H9 (cell line): ENCODE results near the gene C1QL4. TPM values are rescaled to one million over a fixed set of nuclear protein-coding genes. Genes with fewer than 3 reads are reported as not detected.

Experiments used
- DNase-seq: peaks from one replicate; pipeline ENCODE4 v3.0.0-alpha.2; 2017
- H2AFZ ChIP-seq: one replicate; pipeline ENCODE4 v1.6.1; 2013; ENCODE audit warnings: mild to moderate bottlenecking, low read length, control low read depth, moderate library complexity
- H2AK5ac ChIP-seq: 2 replicates; pipeline ENCODE4 v1.6.1; 2013; ENCODE audit warnings: low read length, control low read depth, mixed read lengths; ENCODE audit not compliant: insufficient read length
- H2BK120ac ChIP-seq: one replicate; pipeline ENCODE4 v1.6.1; 2013; ENCODE audit warnings: low read depth, mild to moderate bottlenecking, low read length, control low read depth, inconsistent platforms; ENCODE audit not compliant: poor library complexity, severe bottlenecking
- H2BK12ac ChIP-seq: 2 replicates; pipeline ENCODE4 v1.6.1; 2013; ENCODE audit warnings: low read length, control low read depth, mixed read lengths, low read depth; ENCODE audit not compliant: insufficient read length
- H2BK15ac ChIP-seq: 2 replicates; pipeline ENCODE4 v1.6.1; 2013; ENCODE audit warnings: low read depth, low read length, control low read depth
- H2BK20ac ChIP-seq: one replicate; pipeline ENCODE4 v1.6.1; 2013; ENCODE audit warnings: low read depth, mild to moderate bottlenecking, low read length, control low read depth, inconsistent platforms; ENCODE audit not compliant: poor library complexity, severe bottlenecking
- H2BK5ac ChIP-seq: 2 replicates; pipeline ENCODE4 v1.6.1; 2013; ENCODE audit warnings: low read length, control low read depth, mixed read lengths; ENCODE audit not compliant: insufficient read length
- H3K14ac ChIP-seq: 2 replicates; pipeline ENCODE4 v1.6.1; 2013; ENCODE audit warnings: low read length, control low read depth; ENCODE audit not compliant: insufficient read depth
- H3K18ac ChIP-seq: 2 replicates; pipeline ENCODE4 v1.6.1; 2013; ENCODE audit warnings: low read depth, mild to moderate bottlenecking, mixed read lengths, low read length, control low read depth; ENCODE audit not compliant: insufficient read length
- H3K23ac ChIP-seq: 2 replicates; pipeline ENCODE4 v1.6.1; 2013; ENCODE audit warnings: low read length, control low read depth, mixed read lengths, low read depth; ENCODE audit not compliant: insufficient read length
- H3K23me2 ChIP-seq: 2 replicates; pipeline ENCODE4 v1.6.1; 2013; ENCODE audit warnings: low read depth, mild to moderate bottlenecking, mixed read lengths, low read length, control low read depth; ENCODE audit not compliant: insufficient read length, poor library complexity, severe bottlenecking
- H3K27ac ChIP-seq: 2 replicates; pipeline ENCODE4 v1.5.1; 2013; ENCODE audit warnings: low read length, control low read depth, mixed read lengths, low read depth; ENCODE audit not compliant: insufficient read length
- H3K27me3 ChIP-seq: 2 replicates; pipeline ENCODE4 v1.6.1; 2013; ENCODE audit warnings: low read length, control low read depth, inconsistent platforms; ENCODE audit not compliant: insufficient read depth
- H3K4ac ChIP-seq: 2 replicates; pipeline ENCODE4 v1.6.1; 2013; ENCODE audit warnings: low read depth, mild to moderate bottlenecking, control low read depth, inconsistent platforms, low read length, moderate library complexity
- H3K4me1 ChIP-seq: 2 replicates; pipeline ENCODE4 v1.6.1; 2013; ENCODE audit warnings: low read length, control low read depth, inconsistent platforms; ENCODE audit not compliant: insufficient read depth
- H3K4me2 ChIP-seq: 2 replicates; pipeline ENCODE4 v1.6.1; 2013; ENCODE audit warnings: low read length, control low read depth, mixed read lengths; ENCODE audit not compliant: insufficient read length, insufficient read depth
- H3K56ac ChIP-seq: 2 replicates; pipeline ENCODE4 v1.6.1; 2013; ENCODE audit warnings: low read depth, mild to moderate bottlenecking, mixed read lengths, low read length, control low read depth; ENCODE audit not compliant: insufficient read length
- H3K79me1 ChIP-seq: 2 replicates; pipeline ENCODE4 v1.6.1; 2013; ENCODE audit warnings: low read depth, mild to moderate bottlenecking, moderate library complexity, low read length, control low read depth, inconsistent platforms; ENCODE audit not compliant: insufficient read depth, poor library complexity, severe bottlenecking
- H3K79me2 ChIP-seq: 2 replicates; pipeline ENCODE4 v1.6.1; 2013; ENCODE audit warnings: low read length, control low read depth, inconsistent platforms; ENCODE audit not compliant: insufficient read depth
- H3K9ac ChIP-seq: 2 replicates; pipeline ENCODE4 v1.6.1; 2013; ENCODE audit warnings: low read length, control low read depth, mixed read lengths; ENCODE audit not compliant: insufficient read length; ENCODE audit errors: extremely low read depth
- H3K9me3 ChIP-seq: one replicate; pipeline ENCODE4 v1.6.1; 2013; ENCODE audit warnings: low read depth, low read length, inconsistent platforms; ENCODE audit not compliant: control insufficient read depth
- H3T11ph ChIP-seq: one replicate; pipeline ENCODE4 v1.6.1; 2013; ENCODE audit warnings: mild to moderate bottlenecking, low read length, control low read depth, inconsistent platforms
- H4K20me1 ChIP-seq: one replicate; pipeline ENCODE4 v1.6.1; 2013; ENCODE audit not compliant: control insufficient read depth, insufficient read length, insufficient read depth
- H4K5ac ChIP-seq: 2 replicates; pipeline ENCODE4 v1.6.1; 2013; ENCODE audit warnings: low read depth, mild to moderate bottlenecking, mixed read lengths, low read length, control low read depth; ENCODE audit not compliant: insufficient read length
- H4K8ac ChIP-seq: replicated peaks from 2 replicates; pipeline ENCODE4 v1.6.1; 2013; ENCODE audit warnings: low read length, control low read depth, mixed read lengths, low read depth; ENCODE audit not compliant: insufficient read length
- H4K91ac ChIP-seq: 2 replicates; pipeline ENCODE4 v1.6.1; 2013; ENCODE audit warnings: low read depth, mild to moderate bottlenecking, moderate library complexity, mixed read lengths, low read length, control low read depth; ENCODE audit not compliant: insufficient read length
- H3K27ac Mint-ChIP-seq, 3 experiments: 2 replicates in 2 of 3; 3 replicates in 1 of 3; pipeline ENCODE4 v1.8.0; 2020 to 2021; ENCODE audit warnings: mixed read lengths in 3 of 3, mild to moderate bottlenecking in 1 of 3, moderate library complexity in 1 of 3
- H3K27me3 Mint-ChIP-seq: 2 replicates; pipeline ENCODE4 v1.8.0; 2021; ENCODE audit warnings: low read depth, mild to moderate bottlenecking, moderate library complexity, mixed read lengths
- H3K36me3 Mint-ChIP-seq, 3 experiments: 2 replicates in 2 of 3; 3 replicates in 1 of 3; pipeline ENCODE4 v1.8.0; 2020 to 2021; ENCODE audit warnings: low read depth in 3 of 3, mixed read lengths in 3 of 3; ENCODE audit not compliant: insufficient read depth in 1 of 3
- H3K4me1 Mint-ChIP-seq, 2 experiments: 2 replicates each; pipeline ENCODE4 v1.8.0; 2020; ENCODE audit warnings: mixed read lengths in 2 of 2
- H3K4me3 Mint-ChIP-seq, 2 experiments: 2 replicates in 1 of 2; 3 replicates in 1 of 2; pipeline ENCODE4 v1.8.0; 2020 to 2021; ENCODE audit warnings: mild to moderate bottlenecking in 2 of 2, mixed read lengths in 2 of 2, moderate library complexity in 1 of 2
- H3K9me3 Mint-ChIP-seq, 2 experiments: 2 replicates in 1 of 2; 3 replicates in 1 of 2; pipeline ENCODE4 v1.8.0; 2020; ENCODE audit warnings: mild to moderate bottlenecking in 2 of 2, mixed read lengths in 2 of 2, moderate library complexity in 1 of 2
- CTCF ChIP-seq: fragments of 200-600 bp; sonication (generic); conservative IDR thresholded peaks from 3 replicates; pipeline ENCODE4 v1.8.0; 2021; ENCODE audit warnings: antibody characterized with exemption, mild to moderate bottlenecking
- WGBS: extraction: QIAGEN DNeasy Blood & Tissue Kit; methylation state at CpG from one replicate; pipeline ENCODE4 v1.1.7; 2013; ENCODE audit warnings: missing lambda C conversion rate, low lambda C conversion rate, mixed read lengths; ENCODE audit not compliant: insufficient read length; ENCODE audit errors: extremely low coverage; 5-methylcytosine and 5-hydroxymethylcytosine counted together
- total RNA-seq: library from RNA; stranded (reverse); gene quantifications from 2 replicates; pipeline ENCODE4 v1.2.1, GENCODE V29; 2021

Gene C1QL4
- total RNA-seq, 1 experiment from 2014 or later: 1.9 TPM

DNA sequence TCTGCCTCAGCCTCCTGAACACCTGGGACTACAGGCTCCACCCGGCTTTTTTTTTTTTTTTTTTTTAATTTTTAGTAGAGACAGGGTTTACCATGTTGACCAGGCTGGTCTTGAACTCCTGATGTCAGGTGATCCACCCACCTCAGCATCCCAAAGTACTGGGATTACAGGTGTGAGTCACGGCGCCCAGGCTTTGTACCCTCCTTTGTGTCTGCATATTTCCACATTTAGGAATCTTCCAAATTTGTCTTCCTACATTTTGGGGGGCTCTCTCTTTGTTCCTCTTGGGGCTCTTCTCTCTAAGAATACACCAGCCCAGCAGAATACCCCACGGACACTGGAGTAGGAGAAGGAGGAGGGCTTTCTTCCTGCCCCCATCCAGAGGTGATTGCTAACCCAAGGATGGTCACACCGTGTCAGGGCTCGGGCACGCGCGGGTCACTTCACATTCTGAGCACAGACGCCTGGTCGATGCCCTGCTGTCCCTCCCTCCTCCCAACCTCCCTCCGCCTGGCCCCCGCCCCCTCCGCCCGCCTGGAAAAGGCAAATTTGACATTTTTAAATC, 7.6 kb upstream of the C1QL4 start:
- Mint-ChIP-seq H3K27me3 (peaks cover 99% of the 10 kb centered on the region), H3K9me3 (peaks cover 1 to 3% of the 10 kb centered on the region in 2 experiments; a peak in 2 of 5 replicates), H3K36me3 (peaks cover 0 to 1% (median 0%) of the 10 kb centered on the region in 3 experiments; a peak in 1 of 7 replicates), H3K27ac (no peak overlapping the region), H3K4me1 (peaks cover 45 to 53% of the 10 kb centered on the region in 2 experiments), H3K4me3 (peak overlapping the region in 1 of 2 experiments; percentile 56; a peak in 3 of 5 replicates)
- DNase-seq: no peak
- no peak for TF ChIP-seq CTCF
- Histone ChIP-seq H3K27me3 (peaks cover 79% of the 10 kb centered on the region), H3K9me3 (no peaks in the 10 kb centered on the region), H3K18ac (no peak overlapping the region), H4K8ac (no peak overlapping the region), H3K4me2 (peak overlapping the region; percentile 12), H3K23ac (no peak overlapping the region), H3K23me2 (peaks cover 36% of the 10 kb centered on the region), H2BK12ac (no peak overlapping the region), H3K79me2 (no peaks in the 10 kb centered on the region), H3K56ac (no peak overlapping the region), H2BK20ac (no peak overlapping the region), H4K91ac (no peak overlapping the region), H3K4ac (no peak overlapping the region), H3K14ac (no peak overlapping the region), H3T11ph (no peak overlapping the region), H2BK15ac (no peak overlapping the region), H3K79me1 (no peaks in the 10 kb centered on the region), H3K27ac (no peak overlapping the region), H2BK120ac (no peak overlapping the region), H3K4me1 (peaks cover 7% of the 10 kb centered on the region; the same call in 1 of the 2 replicates), H2AK5ac (no peak overlapping the region), H2BK5ac (no peak overlapping the region), H2AFZ (no peak overlapping the region), H4K5ac (no peak overlapping the region), H4K20me1 (peaks cover 3% of the 10 kb centered on the region), H3K9ac (no peak overlapping the region)
- WGBS: no CpG with 5 or more reads among the region's 15 CpGs
